ENCODE results near the gene PGBD5.

PGBD5 gene

DNA sequence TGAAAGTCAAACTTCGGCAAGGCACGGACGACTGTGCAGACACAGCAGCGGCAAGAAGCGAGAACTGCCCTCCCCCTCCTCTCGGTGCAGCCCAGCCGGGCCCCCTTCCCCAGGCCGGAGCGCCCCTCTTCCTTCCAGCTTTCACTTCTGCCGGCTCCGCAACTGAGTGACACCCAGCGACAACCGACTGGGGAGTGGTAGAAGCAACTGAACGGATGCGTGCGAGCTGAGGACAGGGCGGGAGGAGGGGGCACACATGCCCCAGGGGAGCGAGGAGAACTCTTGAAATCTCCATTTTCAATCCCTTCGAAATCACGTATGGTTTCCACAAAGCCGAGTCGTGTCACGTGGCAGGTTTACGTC is 146.6 kb downstream of the PGBD5 start:
- DNase-seq (ENCODE audit: low read depth): no peak

DNA sequence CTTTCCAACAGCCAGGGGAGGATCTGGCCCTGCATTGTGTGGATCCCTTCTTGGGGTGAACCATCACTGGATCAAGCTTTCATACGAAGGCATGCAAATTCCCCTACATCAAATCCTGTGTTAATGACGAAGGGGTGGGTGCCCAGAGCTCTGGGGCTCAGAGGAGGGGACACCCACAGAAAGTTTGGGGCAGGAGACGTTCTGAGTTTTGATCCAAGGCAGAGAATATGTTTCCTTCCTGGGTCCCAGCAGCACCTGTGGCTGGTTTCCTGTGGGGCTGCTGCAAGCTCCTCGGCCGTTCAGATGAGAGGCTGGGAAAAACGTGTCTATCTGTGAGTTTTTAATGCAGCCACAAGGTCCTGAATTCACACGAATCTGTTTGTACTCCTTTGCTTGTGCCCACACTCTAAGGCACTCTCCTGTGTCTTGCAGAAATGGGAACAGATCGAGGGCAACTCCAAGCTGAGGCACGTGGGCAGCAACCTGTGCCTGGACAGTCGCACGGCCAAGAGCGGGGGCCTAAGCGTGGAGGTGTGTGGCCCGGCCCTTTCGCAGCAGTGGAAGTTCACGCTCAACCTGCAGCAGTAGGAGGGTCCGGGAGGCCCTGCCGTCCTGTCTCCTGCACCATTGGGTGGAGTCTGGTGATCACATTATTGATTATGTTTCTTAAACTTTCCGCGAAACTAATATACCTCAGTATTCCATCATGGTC is 147.1 kb downstream of the PGBD5 start:
- no peak for DNase-seq (ENCODE audit: low read depth)

DNA sequence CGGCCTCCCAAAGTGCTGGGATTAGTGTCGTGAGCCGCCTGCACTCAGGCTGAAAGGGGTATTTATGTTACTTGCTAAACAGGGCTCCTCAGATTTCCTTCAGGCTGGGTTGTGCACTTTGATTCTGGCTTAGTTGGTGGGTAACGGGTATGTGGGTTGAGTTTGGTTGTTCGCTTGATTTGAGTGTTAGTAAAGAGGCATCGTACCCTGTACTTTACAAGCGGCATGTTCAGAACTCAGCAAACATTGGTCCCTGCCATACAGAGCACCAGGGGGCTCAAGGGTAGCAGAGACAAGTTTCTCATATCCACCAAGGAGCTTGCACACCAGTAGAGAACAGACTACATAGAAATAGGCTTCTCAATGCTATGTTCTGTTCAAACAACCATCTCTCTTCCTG is 147.8 kb downstream of the PGBD5 start:
- no peak for DNase-seq (ENCODE audit: low read depth)

DNA sequence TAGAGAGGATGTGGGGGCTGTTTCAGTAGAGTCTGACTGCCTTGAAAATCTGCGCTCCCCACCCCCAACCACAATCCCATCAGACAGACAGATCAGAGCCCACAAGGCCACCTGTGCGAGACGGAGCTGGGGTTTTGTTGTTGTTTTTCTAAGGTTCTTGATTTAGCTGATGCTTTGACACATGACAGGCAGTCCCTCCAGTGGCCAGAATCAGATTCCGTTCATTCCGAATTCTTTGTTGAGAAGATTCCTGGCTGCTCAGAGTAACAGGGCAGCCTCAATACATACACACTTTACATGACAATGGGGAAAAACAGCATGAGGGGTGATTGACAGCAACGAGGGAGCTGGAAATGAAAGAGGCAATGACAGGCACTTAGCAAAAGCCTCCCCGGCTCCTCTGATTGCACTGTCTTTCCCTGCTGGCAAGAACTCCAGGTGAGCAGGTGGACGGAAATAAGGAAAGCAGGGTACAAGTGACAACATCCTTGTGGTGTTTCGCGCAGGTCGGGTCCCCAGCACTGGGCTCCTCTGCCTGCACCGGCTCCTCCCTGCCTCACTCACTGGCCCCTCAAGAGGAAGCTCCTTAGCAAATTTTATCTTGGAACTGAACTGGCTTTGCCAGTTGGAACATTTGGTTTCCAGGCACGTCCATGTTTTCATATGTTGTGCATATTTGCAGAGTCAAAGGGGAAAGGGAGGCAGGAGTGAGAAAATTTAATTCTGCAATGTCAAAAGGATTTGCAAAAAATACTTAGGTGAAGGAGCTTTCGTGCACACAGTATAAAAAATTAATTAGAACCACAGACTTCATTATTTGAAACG is 148.7 kb downstream of the PGBD5 start:
- no peak for DNase-seq (ENCODE audit: low read depth)

DNA sequence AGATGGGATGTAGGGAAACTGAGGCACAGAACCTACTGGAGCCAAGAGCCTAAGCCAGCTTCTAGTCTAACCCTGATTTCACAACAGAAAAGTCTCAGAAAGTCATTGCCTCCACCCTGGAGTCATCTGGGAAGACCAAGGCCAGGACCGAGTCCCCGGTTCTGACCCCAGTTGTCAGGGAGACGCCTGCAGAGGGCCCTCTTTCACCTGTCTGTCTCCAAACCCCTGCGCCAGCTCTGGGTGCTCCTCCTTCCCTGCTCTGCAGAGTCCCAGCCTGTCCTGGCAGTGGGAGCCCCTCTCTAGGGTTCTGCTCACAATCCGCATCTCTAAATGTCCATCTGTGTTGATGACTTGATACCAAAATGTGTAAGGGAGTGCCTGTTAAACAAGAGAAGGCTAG is 149.7 kb downstream of the PGBD5 start:
- DNase-seq (ENCODE audit: low read depth): no peak

DNA sequence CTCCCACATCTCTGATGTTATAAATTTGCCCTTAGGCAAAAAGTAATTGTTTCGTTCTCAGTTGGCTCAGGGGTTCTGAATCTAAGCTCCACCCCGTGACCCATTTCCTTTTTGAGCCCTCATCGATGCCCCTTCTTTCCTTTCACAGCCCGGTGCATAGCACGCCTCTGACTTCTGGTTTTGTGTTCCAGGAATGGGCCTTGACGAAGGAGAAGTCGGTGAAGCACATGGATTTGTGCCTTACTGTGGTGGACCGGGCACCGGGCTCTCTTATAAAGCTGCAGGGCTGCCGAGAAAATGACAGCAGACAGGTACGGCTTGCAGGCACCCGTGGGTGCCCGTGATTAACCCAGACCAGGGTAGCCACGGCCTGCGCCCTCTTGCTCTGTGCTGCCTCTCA is 151.9 kb downstream of the PGBD5 start:
- no peak for DNase-seq (ENCODE audit: low read depth)

DNA sequence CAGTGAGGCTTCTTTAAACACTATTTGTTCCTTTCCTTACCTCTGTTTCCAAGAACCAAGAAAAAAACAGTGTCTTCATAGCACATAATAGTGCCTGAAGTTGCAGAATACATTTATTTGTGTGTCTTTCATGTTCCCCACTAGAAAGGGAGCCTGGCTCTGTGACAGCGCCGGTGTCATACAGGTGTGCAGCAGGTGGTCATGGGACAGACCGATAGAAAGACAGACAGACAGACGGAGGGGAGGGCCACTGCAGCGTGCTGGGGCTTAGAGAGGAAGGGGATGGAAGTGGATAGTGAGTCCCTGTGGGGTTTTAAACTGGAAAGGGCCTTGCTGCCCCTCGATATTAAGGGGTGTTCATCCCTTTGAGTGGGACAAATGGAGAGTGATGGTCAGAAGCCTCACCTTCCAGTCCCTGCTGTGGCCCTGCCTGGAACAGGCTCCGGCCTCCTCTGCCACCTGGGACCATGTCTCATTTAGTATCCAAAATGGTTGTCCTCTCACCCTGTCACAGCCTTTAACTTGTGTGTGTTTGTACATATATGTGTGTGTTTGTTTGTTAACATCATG is 152.9 kb downstream of the PGBD5 start:
- no peak for DNase-seq (ENCODE audit: low read depth)

DNA sequence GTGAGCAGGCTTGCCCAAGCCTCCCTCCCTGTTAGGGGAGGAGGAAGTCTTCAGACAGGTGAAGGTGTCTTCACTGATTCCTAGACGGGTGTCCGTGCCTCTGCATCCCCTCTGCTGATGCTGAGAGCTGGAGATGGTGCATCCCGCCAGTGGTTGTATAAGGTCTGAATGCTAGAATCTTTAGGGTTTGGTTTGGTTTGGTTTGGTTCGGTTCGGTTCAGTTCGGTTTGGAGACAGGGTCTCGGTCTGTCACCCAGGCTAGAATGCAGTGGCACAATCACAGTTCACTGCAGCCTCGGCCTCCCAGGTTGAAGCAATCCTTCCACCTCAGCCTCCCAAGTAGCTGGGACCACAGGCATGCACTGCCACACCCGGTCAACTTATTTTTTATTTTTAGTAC is 153.6 kb downstream of the PGBD5 start:
- no peak for DNase-seq (ENCODE audit: low read depth)

DNA sequence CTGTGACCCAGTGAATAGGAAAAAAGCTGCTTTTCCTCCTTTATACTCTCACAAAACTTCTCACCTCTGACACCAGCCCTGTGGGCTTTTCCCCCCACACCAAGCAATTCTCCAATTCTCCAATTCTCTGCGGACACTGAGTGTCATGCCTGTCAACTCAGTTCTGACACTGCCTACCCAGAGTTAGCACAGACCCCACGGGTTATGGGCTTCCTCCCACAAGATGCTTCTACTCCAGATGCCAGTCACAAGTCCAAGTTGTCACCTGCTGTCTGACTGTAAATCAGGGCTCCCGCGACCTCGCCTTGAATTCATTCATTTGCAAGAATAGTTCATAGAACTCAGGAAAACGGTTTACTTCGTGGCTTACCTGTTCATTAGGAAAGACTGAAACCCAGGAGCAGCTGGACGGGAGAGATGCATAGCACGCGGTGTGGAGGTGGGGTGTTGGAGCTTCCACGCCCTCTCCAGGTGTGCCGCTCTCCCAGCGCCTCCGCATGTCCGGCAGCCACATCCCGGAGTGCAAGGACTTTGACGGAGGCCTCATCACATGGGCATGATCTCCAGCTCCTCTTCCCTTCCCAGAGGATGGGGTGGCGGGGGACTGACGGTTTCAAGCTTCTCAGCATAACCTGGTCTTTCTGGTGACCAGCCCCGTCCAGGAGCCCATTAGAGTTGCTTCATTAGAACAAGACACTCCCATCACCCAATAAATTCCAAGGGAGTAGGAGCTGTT is 154.7 kb downstream of the PGBD5 start:
- no peak for DNase-seq (ENCODE audit: low read depth)

DNA sequence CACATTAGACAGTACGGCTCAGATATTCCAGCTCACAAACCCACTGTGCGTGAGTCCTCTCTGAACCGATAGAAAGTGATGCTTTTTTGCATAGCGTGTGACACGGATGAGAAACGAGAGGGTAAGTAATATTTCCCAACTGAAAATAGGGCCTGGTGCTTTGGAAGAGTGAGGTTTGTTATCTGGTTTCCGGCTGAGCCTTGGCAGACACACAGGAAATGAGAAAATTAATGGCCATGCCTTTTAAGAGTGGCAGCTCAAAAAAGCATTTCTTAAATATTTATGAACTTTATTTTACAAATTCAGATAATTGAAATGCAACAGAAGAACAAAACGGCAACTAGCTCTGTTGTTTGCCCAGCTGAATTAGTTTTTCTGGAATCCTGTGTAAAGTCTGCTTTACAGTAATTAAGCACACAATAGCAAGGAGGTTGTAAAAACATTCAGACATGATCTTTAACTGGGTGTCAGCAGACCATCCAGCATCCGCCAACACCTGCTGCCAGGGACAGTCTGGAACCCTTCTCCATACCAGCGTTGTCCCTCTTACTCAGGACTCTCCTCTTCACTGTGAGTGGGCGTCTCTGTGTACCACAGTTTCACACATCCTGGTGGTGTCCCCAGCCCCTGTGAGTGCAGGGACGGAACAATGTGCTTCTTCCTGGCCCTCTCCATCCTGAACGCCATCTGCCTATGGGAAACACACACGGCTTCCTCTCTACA is 155.4 kb downstream of the PGBD5 start:
- no peak for DNase-seq (ENCODE audit: low read depth)

DNA sequence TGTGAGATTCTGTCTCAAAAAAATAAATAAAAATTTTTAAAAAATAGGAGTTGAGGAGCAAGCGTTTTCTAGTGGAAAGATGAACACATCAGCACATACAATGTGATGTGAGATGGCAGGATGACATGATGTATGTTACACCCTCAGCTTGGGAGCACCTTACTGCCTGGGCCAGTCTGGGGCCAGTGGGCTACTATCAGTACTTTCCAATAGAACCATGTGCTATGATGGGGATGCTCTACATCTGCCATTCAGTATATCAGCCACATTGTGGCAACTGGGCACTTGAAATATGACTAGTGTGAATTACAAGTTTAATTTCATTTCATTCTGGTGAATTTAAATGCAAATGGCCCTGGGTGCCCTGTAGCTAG is 156.0 kb downstream of the PGBD5 start:
- no peak for DNase-seq (ENCODE audit: low read depth)

DNA sequence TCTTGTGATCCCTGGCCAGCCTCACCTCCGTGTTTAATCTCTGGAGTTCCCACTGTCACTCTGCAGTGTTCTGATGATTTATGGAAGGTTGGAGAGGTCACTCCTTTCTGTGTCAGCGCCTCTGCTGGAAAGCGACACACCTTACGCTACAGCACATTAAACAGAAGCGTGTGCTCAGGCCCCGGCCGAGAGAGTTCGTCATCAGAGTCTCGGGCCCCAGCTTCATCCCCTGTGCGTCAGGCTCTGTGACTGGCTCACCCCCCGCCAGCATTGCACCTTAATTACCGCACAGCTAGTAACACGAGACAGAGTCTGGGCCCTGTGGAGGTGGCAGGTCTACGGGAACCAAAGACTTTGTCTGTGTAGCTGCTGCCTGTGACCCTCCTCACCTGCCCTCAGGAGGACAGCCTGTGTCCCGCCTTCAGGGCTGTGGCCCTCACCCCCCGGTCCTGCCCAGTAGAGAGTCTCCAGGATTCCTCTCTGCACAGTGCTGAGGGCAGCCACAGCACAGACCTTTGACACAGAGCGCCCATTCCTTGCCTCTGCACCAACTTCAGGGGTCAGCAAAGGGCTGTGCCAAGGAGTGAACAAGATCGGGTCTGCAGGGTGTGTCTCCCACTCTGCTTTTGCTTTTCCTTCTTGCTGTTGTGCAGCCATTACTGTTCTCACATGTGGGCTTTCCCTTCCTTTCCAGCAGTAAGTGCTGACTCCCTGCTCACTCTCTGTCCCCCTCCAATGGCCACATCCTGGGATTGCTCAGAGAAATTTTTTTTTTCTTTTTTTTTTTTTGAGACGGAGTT is 157.6 kb downstream of the PGBD5 start:
- DNase-seq (ENCODE audit: low read depth): no peak

DNA sequence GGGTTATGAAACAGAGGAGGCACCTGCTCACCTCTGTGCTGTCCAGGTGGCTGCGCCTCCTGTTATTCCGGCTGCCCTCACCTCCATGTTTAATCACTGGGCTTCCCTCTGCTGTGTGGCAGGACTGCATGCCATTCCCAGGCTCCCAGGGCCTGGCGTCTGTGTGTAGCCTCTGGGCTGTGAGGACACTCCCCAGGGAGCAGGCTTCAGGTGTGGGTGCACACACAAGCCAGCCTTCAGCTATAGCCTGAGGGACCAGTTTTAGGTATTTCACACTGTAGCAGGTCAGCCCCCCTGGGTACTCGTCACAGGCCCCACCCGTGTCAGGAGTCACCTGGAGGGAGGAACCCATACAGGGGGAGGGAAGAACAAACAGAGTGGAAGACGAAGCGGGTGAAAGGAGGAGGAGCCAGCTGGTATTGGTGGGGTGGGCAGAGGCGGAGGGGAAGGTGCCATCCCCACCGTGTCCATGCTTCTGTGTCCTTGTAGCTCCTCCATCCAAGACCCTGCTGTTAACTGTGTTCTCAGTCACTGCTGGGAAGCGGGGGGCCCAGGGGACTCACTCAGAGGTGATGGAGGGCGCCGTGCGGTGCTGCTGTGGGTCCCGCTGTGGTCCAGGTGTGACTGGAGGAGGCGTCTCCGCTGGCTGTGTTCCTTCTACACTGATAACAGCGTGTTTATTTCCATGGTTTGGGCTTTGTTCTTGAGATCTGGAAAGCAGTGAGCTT is 158.6 kb downstream of the PGBD5 start:
- no peak for DNase-seq (ENCODE audit: low read depth)

DNA sequence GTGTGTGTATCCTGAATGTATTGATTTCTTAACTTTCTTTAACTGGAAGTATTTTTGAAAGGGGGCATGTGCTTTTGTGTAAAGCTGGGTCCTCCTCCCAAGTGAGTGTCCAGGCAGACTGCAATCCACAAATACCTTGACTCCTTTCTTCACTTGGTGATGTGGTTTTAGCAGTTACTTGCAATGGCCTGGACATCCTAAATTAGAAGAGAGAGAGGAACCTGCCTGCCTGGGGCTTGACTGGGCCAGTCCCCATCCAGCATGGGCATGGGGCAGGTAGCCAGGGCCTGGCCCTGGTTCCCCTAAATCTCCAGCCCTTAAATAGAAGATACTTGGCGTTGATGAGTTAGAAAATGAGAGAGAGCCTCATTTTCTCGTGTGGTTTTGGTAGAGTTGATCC is 159.7 kb downstream of the PGBD5 start:
- DNase-seq (ENCODE audit: low read depth): no peak

DNA sequence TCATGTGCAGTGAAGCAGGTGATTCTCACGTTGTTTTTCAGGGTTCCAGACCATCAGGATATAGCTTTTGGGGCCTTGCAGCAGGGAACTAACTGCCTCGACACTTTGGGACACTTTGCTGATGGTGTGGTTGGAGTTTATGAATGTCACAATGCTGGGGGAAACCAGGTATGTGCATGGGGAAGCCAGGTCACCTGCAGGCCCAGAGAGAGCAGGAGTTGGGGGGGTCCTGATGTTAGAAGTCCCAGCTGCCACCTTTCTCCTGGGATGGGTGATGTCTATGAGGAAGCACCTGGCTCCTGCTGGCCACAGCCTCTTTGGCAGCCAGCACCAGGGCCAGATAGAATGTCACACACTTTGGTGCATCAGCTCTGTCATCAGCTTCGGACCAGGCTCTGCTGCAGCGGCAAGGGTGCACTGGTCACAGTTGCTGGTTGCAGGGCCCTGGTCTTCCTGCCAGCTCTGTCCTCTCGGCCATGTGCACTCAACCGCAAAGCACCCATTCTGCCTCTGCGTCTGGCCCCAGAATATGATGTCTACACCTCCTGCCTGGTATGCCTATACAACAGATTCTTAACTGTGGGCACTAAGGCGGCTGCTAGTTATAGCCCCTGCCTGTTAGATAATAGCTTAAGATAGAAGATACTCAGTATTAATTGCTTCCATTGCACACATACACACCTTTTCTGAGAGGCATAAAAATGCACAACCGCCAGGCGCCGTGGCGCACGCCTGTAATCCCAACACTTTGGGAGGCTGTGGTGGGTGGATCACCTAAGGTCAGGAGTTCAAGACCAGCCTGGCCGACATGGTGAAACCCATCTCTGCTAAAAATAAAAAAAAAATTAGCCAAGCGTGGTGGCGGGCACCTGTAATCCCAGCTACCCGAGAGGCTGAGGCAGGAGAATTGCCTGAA is 160.7 kb downstream of the PGBD5 start:
- no peak for DNase-seq (ENCODE audit: low read depth)
